GM18526 (cell line): ENCODE data around the gene SLAIN2.

Experiments used
- POLR2A ChIP-seq: IDR thresholded peaks from 3 replicates; pipeline ENCODE4 v1.6.1; 2011; ENCODE audit not compliant: insufficient read length; ENCODE audit errors: extremely low read depth

The SLAIN2 gene

DNA sequence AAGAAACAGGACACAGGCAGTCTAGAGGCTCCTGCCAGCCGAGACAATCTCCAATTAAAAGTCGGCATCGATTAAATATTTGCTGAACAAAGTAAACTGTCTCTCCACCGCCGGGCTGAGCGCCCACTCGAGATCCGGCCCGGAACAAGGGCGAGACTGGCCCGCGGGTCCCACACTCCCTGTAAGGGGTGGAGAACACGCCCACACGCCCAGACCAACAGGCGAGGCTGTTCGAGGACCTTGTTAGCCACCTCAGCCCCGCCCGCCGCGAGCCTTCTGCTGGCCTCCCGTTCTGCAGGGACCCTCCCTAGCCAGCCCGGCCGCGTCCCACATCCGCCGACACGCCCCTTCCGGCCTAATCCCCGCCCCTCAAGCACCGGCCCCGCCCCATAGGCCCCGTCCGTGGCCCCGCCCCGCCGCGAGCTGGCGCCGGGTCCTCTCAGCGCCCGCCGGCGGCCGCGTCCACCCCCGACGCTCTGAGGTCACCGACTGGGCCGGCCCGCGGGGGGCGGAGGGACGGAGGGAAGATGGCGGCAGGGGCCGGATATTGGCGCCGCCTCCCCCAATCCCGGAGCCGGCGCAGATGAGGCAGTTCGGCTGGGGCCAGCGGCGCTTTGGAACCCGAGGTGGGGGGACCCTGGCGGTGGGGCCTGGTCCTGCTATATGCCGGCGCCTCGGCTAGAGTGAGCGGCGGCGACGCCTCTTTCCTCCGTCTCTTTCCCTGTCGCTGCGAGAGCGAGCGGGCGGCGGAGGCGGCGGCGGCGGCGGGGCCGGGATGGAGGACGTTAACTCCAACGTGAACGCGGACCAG is at the start of gene SLAIN2:
SLAIN2 (plus strand) TSS at position 565 of the 811 bp plus-strand sequence; CDS start at position 776, 211 bp downstream.
- peak; percentile 96 for TF ChIP-seq POLR2A

DNA sequence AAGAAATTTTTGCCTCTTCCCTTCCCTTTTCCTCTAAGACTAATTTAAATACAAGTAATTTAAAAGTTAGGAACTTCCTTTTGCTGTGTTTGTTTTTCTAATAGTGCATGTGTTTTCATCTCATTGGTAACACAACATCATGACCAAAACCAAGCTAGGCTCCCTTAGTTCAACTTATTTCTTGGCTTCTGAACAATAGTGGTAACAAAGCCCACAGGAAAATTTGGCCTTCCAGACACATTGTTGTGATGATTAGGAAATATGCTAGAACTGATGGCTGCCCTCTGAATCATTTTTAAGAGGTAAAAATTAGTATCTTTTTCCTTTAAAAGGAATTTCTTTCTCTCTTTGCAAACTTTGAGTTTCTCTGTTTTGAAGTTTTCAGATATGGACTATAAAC is 46.2 kb upstream of the SLAIN2 start:
- TF ChIP-seq POLR2A: no peak

DNA sequence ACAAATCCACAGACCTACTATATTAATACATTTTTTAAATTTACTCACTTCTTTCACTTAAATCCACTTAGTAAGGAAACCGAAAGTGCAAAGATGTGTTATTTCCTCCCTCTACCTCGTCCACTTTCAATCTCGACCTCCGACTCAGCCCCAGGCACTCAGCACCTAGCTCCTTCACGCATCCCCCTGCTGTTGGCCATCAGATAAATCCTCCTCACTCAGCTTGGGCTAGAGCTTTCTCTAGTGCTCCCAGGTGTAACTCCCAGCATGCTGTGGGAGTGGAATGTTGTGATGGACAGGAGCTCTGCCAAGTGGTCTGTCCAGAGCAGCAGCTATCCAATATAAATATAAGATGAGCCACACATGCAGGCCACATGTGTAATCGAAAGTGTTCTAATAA is 45.0 kb upstream of the SLAIN2 start:
- no peak for TF ChIP-seq POLR2A

DNA sequence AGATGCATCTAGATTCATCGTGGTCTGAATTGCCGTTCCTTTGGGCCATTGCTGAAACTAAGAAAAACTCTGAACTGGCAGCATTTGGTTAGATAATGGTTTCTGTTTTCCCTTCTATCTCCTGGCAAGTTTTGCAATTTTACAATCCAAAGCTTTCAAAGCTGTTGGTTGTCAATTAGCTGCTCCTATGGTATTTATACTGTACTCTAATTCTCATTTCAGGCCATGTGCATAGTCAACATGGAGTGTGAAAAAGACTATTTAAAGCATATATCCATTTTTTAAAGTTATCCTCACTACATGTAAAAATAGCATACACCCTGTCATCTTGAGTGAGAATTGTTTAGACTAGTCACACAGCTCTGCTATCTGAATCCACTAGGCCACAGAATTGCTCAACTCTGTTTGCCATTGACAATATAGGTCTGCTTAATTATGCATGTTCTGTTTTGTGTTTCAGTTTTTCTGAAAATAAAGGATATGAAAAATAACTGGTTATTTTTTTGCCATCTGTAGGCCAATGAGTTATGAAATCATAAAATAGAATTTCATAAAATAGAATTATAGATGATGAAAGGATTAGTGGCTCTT is 44.0 kb upstream of the SLAIN2 start:
- no peak for TF ChIP-seq POLR2A

DNA sequence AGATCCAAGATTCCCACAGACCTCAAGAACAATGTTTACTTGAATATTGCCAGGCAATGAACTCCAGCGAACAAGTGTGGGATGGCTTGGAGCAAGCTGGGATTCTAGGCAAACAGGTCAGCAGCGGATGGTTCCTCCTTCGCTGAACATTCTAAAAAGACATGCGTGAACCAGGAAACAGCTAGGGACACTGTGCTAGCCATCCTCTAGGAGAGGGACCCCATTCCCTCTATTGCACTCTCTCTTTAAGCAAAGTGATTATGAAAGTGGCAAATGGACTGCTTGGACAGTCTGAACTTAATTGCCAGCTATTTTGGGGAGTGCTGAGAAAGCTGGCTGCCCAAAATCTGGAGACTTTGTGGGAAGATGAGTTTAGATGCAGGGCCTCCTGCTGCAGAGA is 41.8 kb upstream of the SLAIN2 start:
- no peak for TF ChIP-seq POLR2A

DNA sequence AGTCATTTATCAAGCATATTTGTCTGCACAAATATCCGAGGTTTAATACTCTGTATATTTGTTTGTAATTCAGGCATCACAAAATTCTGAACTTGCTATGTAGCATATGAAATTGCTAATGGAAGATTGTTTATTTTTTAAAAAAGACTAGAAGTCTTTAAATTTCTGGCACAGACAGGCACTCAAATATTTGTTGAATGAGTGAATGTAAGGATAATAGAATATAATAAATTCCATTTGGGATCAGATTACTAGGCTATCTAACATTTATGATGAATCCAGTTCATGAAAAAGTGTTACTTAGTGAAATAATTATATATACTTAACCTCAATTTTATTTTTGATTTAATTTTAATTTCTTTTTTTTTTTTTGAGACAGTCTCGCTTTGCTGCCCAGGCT is 41.3 kb upstream of the SLAIN2 start:
- TF ChIP-seq POLR2A: no peak

DNA sequence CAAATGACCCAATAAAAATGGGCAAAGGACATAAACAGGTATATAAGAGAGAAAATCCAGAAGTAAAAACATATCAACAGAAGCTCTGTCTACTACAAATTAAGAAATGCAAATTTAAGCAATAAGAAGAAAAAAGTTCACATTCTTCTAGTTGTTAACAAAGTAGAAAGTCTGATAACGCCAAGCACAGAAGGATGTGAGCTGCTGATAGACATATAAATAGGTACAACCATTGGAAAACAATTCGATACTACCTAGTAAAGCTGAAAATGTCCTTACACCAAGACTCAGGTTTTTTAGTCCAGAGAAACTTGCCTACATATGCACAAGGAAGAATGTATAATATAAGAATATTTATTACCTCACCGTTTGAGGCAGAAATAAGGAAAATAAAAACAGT is 35.8 kb upstream of the SLAIN2 start:
- no peak for TF ChIP-seq POLR2A

DNA sequence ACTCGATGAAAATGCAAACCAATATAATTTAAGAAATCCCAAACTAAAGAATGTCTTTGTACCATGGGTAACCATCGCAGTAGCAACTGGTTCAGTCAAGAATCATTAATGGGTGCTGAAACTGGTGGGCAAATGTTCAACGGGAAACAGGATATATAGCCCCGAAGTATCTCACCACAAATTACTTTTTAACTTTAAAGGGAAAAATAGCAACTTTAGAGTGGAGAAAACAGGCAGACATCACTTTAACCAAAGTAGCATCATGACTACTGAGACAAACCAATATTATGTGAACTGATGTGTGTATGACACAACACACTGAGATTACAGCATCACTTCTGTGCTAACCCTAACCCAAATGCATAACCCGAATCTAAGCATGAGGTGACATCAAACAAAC is 33.8 kb upstream of the SLAIN2 start:
- TF ChIP-seq POLR2A: no peak

DNA sequence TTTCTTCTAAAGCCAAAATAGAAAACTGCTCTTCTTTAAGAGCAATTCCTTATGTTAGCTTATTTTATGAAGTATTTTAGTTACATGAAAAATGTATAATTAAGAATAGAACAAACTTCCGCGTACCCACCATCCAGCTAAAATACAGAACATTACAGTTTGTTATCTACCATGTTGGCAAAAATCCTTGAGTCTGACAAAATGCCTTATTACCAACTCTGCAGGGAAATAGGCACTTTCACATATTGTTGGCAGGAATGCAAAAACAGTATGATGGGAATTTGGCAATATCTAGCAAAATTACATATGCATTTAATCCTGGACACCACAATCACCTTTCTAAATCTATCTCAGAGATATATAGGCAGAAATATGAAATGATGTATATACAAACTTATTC is 32.4 kb upstream of the SLAIN2 start:
- TF ChIP-seq POLR2A: no peak

DNA sequence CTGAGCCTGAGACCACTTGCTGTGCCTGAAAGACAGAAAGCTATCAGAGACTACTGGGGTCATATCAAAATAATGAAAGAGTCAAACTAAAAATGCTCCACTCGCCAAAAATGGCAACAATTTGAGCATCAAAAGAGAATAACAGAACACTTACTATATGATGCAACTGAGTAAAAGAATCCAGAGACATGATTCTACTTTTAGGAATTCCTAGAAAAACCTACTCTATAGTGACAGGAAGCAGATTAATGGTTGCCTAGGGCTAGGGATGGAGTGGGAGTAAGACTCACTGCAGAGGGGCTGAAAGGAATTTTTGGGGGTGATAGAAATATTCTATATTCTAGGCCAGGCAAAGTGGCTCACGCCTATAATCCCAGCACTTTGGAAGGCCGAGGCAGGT is 29.4 kb upstream of the SLAIN2 start:
- TF ChIP-seq POLR2A: no peak

DNA sequence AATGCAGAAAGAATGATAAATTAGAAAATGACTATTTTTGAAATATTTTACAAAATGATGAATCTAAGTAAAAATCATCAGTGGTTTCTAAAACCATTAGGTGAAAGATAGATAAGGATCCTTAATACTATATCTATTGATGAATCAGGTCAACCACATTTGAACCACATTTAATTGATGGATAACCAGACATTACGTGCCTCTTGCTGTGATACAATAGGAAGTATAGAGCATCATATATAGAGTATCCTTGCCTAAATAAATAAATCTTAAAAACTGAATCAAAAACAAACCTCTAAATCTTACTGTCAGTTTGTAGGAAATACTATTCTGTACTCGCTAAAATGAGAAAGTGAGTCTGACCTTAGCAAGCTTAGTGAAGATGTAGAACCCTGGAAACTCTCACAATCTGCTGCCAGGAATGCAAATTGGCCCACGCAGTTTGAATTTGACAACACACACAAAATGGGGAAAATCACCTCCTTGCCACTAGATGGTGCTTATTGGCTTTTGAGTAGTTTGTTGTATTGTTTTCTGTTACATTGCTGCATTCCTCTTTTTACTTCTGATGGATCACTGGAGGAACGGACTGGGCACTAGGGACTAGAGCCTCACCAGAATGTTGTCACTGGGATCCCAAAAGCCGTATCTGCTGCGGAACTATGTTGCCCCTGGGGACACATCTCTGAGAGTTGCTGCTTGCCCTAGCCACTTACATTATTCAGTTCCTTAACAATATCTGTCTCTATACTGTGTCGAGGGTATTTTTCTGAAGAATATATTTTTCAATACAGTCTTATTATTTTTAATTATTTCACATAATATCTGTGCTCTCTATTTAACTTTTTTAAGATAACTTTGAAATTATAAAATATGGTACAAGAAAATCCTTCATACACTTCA is 25.4 kb upstream of the SLAIN2 start:
- TF ChIP-seq POLR2A: no peak

DNA sequence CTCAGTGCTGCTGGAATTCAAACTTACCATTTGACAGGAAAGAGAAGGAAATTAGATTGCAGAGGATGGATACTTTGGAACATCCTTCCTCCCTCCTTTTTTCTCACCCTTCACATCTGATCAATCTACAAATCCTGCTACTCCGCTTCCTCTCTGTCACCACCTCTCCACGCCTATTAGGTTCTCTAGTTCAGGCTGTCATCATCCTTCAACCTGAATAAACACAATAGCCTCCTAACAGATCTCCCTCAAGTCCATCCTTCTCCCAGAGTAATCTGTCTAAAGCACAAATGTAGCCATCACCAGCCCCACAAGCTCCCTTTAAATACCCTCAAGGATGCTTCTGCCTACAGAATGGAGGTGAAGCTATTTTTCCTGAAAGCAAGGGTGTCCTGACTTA is 20.0 kb upstream of the SLAIN2 start:
- no peak for TF ChIP-seq POLR2A

DNA sequence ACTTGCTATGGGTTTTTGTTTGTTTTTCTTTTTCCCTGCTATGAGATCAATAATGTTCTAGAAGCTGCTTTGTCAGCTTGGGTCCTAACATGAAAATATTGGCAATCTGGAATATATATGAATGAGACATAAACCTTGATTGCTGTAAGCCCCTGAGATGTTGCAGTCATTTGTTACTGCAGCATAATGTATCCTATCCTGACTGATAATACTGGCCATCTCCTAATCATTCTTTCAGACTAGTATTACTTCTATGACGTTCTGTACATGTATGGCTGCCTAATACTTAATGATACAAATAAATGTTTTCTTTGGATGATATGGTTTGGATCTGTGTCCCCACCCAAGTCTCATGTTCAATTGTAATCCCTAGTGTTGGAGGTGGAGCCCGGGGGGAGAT is 19.3 kb upstream of the SLAIN2 start:
- no peak for TF ChIP-seq POLR2A

DNA sequence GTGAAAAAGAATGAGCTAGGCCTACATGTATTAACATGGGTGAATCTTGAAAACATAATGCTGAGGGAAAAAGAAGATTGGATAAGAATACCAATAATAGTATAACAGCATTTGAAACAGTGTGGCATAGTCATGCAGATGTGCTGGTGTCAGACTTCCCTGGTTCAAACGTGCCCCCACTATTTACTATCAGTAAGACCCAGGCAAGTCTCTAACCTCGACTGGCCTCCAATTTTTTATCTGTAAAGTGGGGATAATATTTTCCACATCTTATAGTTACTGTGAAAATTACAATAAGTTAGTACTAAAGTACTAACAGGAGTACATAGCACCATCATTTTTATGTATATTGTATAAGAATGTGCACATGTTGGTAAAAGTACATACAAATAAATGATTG is 17.0 kb upstream of the SLAIN2 start:
- no peak for TF ChIP-seq POLR2A

DNA sequence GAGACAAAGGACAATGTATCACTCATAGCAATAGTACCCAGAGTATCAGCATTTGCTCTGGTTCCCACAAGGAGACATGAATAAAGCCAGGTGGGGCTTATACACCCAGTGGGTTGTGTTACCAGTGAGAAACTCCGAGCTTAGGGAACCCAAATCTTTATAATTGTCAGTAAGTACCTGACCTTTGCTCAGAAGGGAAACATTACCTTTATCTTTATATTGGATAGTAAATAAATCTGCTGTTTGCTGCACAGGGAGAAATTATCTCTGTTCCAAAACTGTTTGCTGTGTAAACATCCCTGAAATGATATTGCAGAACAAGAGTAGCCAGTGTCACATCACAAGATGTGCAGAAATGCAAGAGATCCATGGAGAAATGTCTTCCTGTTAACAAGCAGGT is 12.1 kb upstream of the SLAIN2 start:
- no peak for TF ChIP-seq POLR2A

DNA sequence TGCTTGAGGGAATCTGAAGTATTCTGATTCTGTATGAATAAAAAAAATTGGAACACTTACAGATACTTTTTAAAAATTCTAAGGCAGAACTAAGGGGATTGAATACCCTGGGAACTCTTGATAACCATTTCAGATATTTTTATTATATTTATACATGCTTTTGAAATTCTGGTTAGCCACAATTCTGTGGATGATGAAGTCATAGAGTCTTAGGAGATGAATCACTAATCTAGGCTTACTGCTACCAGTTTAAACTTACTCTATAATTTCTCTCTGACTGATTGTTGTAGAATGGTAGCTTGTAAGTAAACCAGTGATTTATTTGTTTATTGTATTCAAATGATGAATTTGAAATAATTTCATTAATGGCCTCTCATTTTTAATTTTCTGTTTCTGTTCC is 11.4 kb upstream of the SLAIN2 start:
- no peak for TF ChIP-seq POLR2A
